ENCODE data around the gene MEAF6. TPM values are rescaled to one million over a fixed set of nuclear protein-coding genes. Genes with fewer than 3 reads are reported as not detected.

The MEAF6 gene
- total RNA-seq, 1 donor from 2014 or later, result 83.1 TPM

- no peaks in the 10 kb centered on the region for H3K27me3 Mint-ChIP-seq
- no peak for DNase-seq (ENCODE audit: low spot score, unreplicated experiment)
- no peak overlapping the region for H3K4me3 Mint-ChIP-seq (ENCODE audit: low read depth)
- H3K4me1 Mint-ChIP-seq (ENCODE audit: low read depth), result no peaks in the 10 kb centered on the region
- H3K9me3 Mint-ChIP-seq (ENCODE audit: low read depth), result no peaks in the 10 kb centered on the region
- no peak for TF ChIP-seq CTCF (IDR thresholded peaks at IDR 0.05; ENCODE audit: unreplicated experiment)
- H3K36me3 Mint-ChIP-seq (ENCODE audit: insufficient read depth), result peaks cover 17% of the 10 kb centered on the region
- H3K27ac Mint-ChIP-seq, result no peak overlapping the region
Measured at GRCh38 chr1:37502104-37502503, 12.5 kb downstream of the MEAF6 start.

GRCh38 chr1:37501661-37502060 is 12.9 kb downstream of the MEAF6 start:
- Mint-ChIP-seq H3K9me3 (ENCODE audit: low read depth) (no peaks in the 10 kb centered on the region), H3K4me1 (ENCODE audit: low read depth) (no peaks in the 10 kb centered on the region), H3K27ac (peak overlapping the region; percentile 30), H3K27me3 (no peaks in the 10 kb centered on the region), H3K36me3 (ENCODE audit: insufficient read depth) (peaks cover 17% of the 10 kb centered on the region), H3K4me3 (ENCODE audit: low read depth) (no peak overlapping the region)
- no peak for DNase-seq (ENCODE audit: low spot score, unreplicated experiment)
- no peak for TF ChIP-seq CTCF (IDR thresholded peaks at IDR 0.05; ENCODE audit: unreplicated experiment)

- H3K36me3 Mint-ChIP-seq (ENCODE audit: insufficient read depth), result peaks cover 14% of the 10 kb centered on the region
- no peaks in the 10 kb centered on the region for H3K27me3 Mint-ChIP-seq
- peak overlapping the region; percentile 31 for H3K27ac Mint-ChIP-seq
- H3K4me3 Mint-ChIP-seq (ENCODE audit: low read depth), result no peak overlapping the region
- no peak for DNase-seq (ENCODE audit: low spot score, unreplicated experiment)
- H3K4me1 Mint-ChIP-seq (ENCODE audit: low read depth), result no peaks in the 10 kb centered on the region
- H3K9me3 Mint-ChIP-seq (ENCODE audit: low read depth), result no peaks in the 10 kb centered on the region
- no peak for TF ChIP-seq CTCF (IDR thresholded peaks at IDR 0.05; ENCODE audit: unreplicated experiment)
Measured at GRCh38 chr1:37498872-37499617, 15.5 kb downstream of the MEAF6 start.

GRCh38 chr1:37497832-37498231 is 16.7 kb downstream of the MEAF6 start:
- Mint-ChIP-seq H3K9me3 (ENCODE audit: low read depth) (no peaks in the 10 kb centered on the region), H3K36me3 (ENCODE audit: insufficient read depth) (peaks cover 17% of the 10 kb centered on the region), H3K27me3 (no peaks in the 10 kb centered on the region), H3K4me1 (ENCODE audit: low read depth) (no peaks in the 10 kb centered on the region), H3K27ac (no peak overlapping the region), H3K4me3 (ENCODE audit: low read depth) (no peak overlapping the region)
- no peak for TF ChIP-seq CTCF (IDR thresholded peaks at IDR 0.05; ENCODE audit: unreplicated experiment)
- no peak for DNase-seq (ENCODE audit: low spot score, unreplicated experiment)

- no peak overlapping the region for H3K27ac Mint-ChIP-seq
- no peaks in the 10 kb centered on the region for H3K9me3 Mint-ChIP-seq (ENCODE audit: low read depth)
- no peaks in the 10 kb centered on the region for H3K27me3 Mint-ChIP-seq
- H3K36me3 Mint-ChIP-seq (ENCODE audit: insufficient read depth), result peaks cover 12% of the 10 kb centered on the region
- H3K4me3 Mint-ChIP-seq (ENCODE audit: low read depth), result no peak overlapping the region
- DNase-seq (ENCODE audit: low spot score, unreplicated experiment), result no peak
- TF ChIP-seq CTCF (IDR thresholded peaks at IDR 0.05; ENCODE audit: unreplicated experiment), result no peak
- H3K4me1 Mint-ChIP-seq (ENCODE audit: low read depth), result no peaks in the 10 kb centered on the region
Measured at GRCh38 chr1:37495875-37496274, 18.7 kb downstream of the MEAF6 start.
